ENCODE results near the gene DAB1.

Gene DAB1

DNA sequence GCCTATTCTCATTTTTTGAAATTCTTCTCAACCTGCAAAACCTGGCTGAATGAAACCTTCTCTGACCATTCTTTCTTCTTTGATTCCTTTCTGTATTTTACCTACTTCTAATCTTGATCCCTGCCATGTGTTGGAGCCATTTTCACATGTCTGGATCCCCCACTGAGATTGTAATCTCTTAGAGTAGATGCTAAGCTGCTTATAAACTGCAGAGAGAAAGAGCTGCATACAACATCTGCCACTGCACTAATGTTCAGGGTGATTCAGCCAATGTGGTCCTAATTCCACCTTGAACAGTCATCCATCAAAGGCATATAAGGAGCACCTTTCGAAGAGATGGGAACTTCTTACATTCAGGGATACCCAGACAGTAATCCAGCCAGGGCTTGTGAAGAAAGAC, 16.2 kb upstream of the DAB1 start:
- TF ChIP-seq, protein P1, sequence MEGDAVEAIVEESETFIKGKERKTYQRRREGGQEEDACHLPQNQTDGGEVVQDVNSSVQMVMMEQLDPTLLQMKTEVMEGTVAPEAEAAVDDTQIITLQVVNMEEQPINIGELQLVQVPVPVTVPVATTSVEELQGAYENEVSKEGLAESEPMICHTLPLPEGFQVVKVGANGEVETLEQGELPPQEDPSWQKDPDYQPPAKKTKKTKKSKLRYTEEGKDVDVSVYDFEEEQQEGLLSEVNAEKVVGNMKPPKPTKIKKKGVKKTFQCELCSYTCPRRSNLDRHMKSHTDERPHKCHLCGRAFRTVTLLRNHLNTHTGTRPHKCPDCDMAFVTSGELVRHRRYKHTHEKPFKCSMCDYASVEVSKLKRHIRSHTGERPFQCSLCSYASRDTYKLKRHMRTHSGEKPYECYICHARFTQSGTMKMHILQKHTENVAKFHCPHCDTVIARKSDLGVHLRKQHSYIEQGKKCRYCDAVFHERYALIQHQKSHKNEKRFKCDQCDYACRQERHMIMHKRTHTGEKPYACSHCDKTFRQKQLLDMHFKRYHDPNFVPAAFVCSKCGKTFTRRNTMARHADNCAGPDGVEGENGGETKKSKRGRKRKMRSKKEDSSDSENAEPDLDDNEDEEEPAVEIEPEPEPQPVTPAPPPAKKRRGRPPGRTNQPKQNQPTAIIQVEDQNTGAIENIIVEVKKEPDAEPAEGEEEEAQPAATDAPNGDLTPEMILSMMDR (conservative IDR thresholded peaks at IDR 0.05; ENCODE audit: low read length), result no peak
- H3K4me3 ChIP-seq (ENCODE audit: low read length), result no peak overlapping the region
- no peak for DNase-seq (ENCODE audit: low read depth)

DNA sequence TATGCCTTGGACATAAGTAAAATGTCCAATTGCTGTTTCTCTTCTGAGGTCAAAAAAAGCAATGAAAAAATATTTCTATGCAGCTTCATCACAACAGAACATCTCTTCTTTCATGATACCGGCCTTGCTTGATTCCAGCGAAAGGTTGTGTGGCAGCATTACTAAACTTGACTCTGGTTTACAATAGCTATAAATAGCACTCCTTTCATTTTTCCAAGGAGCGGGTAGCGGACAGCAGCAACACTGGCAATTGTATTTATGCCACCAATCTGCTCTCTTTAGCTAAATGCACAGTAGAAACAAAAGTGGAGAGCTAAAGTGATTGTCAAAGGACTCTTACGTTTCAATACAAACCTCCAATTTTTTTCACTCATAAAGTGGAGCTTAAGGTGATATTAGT, 7.5 kb upstream of the DAB1 start:
- no peak for DNase-seq (ENCODE audit: low read depth)
- no peak overlapping the region for H3K4me3 ChIP-seq (ENCODE audit: low read length)
- TF ChIP-seq, protein P1 (conservative IDR thresholded peaks at IDR 0.05; ENCODE audit: low read length), result no peak

DNA sequence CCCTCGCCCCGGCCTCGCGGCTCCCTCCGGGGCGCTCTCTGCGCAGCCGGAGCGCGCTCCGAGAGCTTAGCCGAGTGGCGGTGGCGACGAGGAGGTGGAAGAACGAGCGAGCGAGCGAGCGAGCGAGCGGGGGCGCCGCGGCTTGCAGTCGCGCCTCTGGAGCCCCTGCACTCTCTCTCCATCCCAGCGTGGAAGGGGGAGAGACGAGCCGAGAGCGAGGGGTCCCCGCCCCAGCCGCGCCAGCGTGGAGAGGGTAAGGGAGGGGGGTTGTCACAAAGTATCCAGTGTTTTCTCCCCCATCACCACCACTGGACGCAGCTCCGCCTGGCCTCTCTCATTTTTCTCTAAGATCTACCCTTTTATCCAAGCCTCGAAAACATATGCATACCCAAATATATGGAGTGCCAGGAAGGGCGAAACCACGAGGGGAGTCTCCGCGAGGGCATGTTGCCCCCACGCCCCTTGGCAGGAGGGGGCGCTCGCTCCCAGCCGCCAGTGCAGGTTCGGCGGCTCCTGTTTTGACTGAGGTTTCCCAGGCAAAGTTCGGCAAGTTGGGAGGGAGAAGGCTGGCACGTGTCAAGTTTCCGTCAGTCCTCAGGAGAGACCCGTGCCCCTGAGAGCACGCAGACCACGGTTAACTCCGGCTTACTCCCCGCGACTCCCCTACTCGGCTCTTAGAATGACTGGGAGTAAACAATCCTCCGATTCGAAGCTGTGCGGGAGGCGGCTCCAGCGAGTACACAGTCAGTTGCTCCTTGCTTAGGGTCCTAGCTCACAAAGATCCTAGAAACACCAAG, 569 bp upstream of the DAB1 start:
- peak; percentile 42 for DNase-seq (ENCODE audit: low read depth)
- TF ChIP-seq, protein P1 (conservative IDR thresholded peaks at IDR 0.05; ENCODE audit: low read length), result peak; percentile 79
- H3K4me3 ChIP-seq (ENCODE audit: low read length), result peak overlapping the region; percentile 63

DNA sequence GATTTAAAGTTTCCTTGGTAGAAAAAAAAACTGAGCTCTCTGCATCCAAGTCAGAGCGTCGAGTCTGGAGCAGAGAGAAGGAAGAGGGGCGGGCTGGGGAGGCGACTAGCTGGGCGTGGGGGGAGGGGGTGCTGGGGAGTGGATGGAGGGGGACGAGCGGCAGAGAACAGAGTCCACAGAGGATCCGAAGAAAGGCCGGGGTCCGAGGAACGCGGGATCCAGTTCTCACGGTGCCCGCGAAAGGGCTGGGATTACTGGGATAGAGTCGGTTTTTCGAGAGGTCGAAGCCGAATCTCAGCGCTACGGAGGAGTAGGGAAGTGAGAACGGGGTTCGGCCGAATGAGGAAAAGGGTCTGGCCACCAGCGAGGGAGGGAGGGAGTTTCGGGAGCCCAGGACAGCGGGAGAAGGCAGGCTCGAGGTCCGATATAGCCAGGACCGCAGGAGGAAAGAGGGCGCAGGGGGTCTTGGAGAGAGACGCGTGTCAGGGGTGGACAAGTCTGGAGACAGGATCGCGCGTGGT, 665 bp downstream of the DAB1 start:
- DNase-seq (ENCODE audit: low read depth), result no peak
- TF ChIP-seq, protein P1 (conservative IDR thresholded peaks at IDR 0.05; ENCODE audit: low read length), result no peak
- H3K4me3 ChIP-seq (ENCODE audit: low read length), result peak overlapping the region; percentile 68

DNA sequence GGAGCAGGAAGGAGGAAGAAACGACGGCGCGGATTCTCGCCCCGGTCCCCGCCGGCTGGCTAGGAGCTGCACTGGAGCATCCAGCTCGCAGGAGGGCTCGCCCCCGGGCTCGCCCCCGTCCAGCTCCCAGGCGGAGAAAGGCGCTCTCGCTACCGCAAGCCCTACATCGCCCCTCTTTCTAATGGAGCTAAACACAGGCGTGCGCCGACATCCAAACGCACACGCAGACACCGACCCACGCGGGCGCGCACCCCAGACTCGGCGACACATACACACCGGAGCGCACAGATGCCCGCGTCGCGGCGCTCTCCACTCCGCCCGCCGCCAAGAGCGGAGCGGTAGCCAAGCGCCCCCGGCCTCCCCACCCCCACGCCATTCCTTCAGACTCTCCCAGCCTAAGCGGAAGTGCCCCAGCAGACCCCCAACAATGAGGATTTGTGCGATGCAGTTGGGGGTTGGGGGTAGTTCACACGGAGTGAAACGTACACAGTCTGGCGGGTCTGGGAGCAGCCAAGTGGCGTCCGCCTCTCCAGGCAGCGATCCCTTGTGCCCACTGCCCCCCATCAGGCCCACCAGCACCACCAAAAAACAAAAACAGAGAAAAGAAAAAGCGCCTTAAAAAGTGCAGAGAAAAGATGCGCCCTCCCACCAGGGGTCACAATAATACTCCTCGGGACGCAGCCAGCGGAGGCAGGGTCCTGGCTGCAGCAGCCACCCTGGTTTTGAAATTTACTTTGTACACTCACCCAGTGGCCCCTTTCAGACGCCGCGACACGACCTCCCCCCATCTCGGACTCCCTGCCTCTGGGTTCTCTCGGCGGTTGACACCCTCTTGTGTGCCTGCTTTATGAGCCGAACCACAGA, 1.4 kb downstream of the DAB1 start:
- TF ChIP-seq, protein P1 (conservative IDR thresholded peaks at IDR 0.05; ENCODE audit: low read length), result peak; percentile 36
- peak overlapping the region; percentile 68 for H3K4me3 ChIP-seq (ENCODE audit: low read length)
- DNase-seq (ENCODE audit: low read depth), result peak; percentile 36

DNA sequence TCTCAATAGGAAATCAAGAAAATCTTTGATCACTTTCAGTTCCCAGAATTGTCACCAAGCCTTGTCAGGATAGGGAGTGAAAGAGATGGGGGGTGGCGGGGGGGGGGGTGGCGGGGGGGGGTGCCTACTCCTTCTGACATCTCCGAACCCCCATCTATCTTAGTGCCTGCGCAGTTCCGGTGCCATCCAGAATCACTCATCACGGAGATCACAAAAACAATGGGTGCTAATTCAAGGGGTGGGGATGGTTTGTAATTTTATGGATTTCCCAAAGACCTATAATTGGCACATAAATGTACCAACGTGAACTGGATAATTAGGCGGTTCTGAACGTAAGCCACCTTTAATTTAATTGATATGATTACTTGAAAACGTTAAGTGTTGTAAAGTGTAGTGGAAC, 2.1 kb downstream of the DAB1 start:
- no peak for DNase-seq (ENCODE audit: low read depth)
- H3K4me3 ChIP-seq (ENCODE audit: low read length), result peak overlapping the region; percentile 68
- TF ChIP-seq, protein P1 (conservative IDR thresholded peaks at IDR 0.05; ENCODE audit: low read length), result no peak

All from AG10803 (cell line).